Ishikawa (cell line): Measurements from ENCODE around the gene CTTN.

Experiments used
- CEBPB ChIP-seq: IDR thresholded peaks from 2 replicates; pipeline ENCODE4 v1.6.1; 2012
- CREB1 ChIP-seq: IDR thresholded peaks from 2 replicates; pipeline ENCODE4 v1.6.1; 2012; ENCODE audit warnings: low read depth
- EGR1 ChIP-seq: IDR thresholded peaks from 2 replicates; pipeline ENCODE4 v1.6.1; 2012
- EP300 ChIP-seq: IDR thresholded peaks from 2 replicates; pipeline ENCODE4 v1.6.1; 2012; ENCODE audit warnings: borderline replicate concordance
- FOXM1 ChIP-seq: IDR thresholded peaks from 2 replicates; pipeline ENCODE4 v1.6.1; 2012; ENCODE audit warnings: low read depth, borderline replicate concordance
- NFIC ChIP-seq: IDR thresholded peaks from 2 replicates; pipeline ENCODE4 v1.6.1; 2012
- RAD21 ChIP-seq: IDR thresholded peaks from 2 replicates; pipeline ENCODE4 v1.6.1; 2012; ENCODE audit warnings: low read depth
- TAF1 ChIP-seq: IDR thresholded peaks from 2 replicates; pipeline ENCODE4 v1.6.1; 2012; ENCODE audit warnings: low read depth, mild to moderate bottlenecking
- TCF12 ChIP-seq: IDR thresholded peaks from 2 replicates; pipeline ENCODE4 v1.6.1; 2012; ENCODE audit warnings: low read depth
- TEAD4 ChIP-seq: IDR thresholded peaks from 2 replicates; pipeline ENCODE4 v1.6.1; 2012
- YY1 ChIP-seq: IDR thresholded peaks from 2 replicates; pipeline ENCODE4 v1.6.1; 2012; ENCODE audit warnings: low read depth
- ZBTB7A ChIP-seq: IDR thresholded peaks from 2 replicates; pipeline ENCODE4 v1.6.1; 2012; ENCODE audit warnings: low read depth
- TF ChIP-seq, protein P1 (sequence below): IDR thresholded peaks from 2 replicates; pipeline ENCODE4 v1.6.1; 2012; ENCODE audit warnings: low read depth, mild to moderate bottlenecking
- TF ChIP-seq, protein P2 (sequence below): IDR thresholded peaks from 2 replicates; pipeline ENCODE4 v1.6.1; 2012
- TF ChIP-seq, protein P3 (sequence below): IDR thresholded peaks from 2 replicates; pipeline ENCODE4 v1.6.1; 2012

CTTN gene

DNA sequence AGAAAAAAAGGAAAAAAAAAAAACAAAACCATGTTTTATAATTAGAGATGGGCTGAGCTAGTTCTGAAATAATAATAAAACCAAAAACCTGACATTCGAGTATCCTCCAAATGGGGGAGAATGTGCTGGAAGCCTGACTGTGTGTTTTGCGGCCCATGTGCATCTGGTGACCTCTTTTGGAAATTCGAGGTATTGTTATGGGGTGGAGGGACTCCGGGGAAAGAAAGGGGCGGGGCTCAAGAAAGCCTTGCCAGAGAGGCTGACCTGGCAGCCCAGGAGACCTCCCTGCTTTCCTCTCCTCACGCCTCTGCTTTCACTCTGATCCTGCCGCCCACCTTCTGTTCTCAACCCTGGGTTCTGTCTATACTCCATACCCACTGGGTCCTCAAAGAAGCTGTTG lies 72.9 kb downstream of the CTTN start:
- TF ChIP-seq YY1: no peak
- TF ChIP-seq EP300: no peak
- TF ChIP-seq, protein P1, sequence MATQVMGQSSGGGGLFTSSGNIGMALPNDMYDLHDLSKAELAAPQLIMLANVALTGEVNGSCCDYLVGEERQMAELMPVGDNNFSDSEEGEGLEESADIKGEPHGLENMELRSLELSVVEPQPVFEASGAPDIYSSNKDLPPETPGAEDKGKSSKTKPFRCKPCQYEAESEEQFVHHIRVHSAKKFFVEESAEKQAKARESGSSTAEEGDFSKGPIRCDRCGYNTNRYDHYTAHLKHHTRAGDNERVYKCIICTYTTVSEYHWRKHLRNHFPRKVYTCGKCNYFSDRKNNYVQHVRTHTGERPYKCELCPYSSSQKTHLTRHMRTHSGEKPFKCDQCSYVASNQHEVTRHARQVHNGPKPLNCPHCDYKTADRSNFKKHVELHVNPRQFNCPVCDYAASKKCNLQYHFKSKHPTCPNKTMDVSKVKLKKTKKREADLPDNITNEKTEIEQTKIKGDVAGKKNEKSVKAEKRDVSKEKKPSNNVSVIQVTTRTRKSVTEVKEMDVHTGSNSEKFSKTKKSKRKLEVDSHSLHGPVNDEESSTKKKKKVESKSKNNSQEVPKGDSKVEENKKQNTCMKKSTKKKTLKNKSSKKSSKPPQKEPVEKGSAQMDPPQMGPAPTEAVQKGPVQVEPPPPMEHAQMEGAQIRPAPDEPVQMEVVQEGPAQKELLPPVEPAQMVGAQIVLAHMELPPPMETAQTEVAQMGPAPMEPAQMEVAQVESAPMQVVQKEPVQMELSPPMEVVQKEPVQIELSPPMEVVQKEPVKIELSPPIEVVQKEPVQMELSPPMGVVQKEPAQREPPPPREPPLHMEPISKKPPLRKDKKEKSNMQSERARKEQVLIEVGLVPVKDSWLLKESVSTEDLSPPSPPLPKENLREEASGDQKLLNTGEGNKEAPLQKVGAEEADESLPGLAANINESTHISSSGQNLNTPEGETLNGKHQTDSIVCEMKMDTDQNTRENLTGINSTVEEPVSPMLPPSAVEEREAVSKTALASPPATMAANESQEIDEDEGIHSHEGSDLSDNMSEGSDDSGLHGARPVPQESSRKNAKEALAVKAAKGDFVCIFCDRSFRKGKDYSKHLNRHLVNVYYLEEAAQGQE: no peak
- TF ChIP-seq RAD21: peak; percentile 59

DNA sequence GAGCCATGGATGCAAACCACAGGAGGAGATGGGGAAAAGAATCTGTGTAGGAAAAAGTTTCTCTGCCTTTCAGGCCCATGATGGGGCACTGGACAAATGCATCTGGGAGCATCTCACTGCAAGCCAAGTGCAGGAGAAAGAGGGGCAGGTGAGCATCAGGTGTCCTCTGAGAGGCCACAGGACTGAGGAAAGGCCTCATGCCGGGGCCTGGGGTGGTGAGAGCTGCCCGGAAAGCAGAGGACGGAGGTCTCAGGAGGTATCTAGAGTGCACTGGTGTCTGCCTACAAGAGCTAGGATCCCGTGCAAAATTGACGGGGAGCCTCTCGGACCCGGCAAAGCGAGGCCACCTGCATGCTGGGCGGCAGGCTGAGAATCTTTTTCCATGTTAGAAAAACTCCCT lies 73.9 kb downstream of the CTTN start:
- TF ChIP-seq TAF1 (no peak), RAD21 (no peak), FOXM1 (no peak), NFIC (no peak), YY1 (no peak), CEBPB (no peak), EGR1 (no peak), TEAD4 (no peak)
- TF ChIP-seq, protein P2, sequence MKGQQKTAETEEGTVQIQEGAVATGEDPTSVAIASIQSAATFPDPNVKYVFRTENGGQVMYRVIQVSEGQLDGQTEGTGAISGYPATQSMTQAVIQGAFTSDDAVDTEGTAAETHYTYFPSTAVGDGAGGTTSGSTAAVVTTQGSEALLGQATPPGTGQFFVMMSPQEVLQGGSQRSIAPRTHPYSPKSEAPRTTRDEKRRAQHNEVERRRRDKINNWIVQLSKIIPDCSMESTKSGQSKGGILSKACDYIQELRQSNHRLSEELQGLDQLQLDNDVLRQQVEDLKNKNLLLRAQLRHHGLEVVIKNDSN: no peak

DNA sequence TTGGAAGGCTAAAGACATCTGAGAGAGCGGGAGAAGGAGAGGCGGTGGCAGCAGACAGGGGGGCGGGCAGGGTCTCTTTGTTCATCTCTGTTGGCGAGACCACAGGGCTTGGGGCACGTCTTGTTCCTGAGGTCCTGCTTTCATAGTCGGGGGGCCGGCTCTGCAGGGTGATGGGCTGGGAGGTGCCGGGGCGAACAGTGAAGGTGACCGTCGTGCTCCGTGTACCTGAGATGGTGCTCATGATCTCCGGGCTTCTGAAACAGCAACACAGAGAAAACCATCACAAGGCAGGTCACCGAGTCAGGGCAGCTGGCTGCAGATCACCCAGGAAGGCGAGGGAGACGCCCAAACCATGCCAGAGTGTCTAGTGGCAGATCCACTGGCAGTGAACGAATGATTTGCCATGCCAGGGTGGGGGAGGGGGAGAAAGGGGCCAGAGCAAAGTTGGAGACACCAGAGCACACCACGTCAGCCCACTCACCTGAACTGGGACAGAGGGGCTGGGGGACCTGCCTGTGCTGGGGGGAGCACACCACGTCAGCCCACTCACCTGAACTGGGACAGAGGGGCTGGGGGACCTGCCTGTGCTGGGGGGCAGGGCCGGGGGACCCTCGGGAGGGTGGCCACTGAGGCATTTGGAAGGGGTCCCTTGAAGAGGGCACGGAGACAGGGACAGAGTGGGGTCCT lies 75.0 kb downstream of the CTTN start:
- TF ChIP-seq CEBPB: no peak
- no peak for TF ChIP-seq TEAD4
- no peak for TF ChIP-seq TAF1
- TF ChIP-seq CREB1: no peak

DNA sequence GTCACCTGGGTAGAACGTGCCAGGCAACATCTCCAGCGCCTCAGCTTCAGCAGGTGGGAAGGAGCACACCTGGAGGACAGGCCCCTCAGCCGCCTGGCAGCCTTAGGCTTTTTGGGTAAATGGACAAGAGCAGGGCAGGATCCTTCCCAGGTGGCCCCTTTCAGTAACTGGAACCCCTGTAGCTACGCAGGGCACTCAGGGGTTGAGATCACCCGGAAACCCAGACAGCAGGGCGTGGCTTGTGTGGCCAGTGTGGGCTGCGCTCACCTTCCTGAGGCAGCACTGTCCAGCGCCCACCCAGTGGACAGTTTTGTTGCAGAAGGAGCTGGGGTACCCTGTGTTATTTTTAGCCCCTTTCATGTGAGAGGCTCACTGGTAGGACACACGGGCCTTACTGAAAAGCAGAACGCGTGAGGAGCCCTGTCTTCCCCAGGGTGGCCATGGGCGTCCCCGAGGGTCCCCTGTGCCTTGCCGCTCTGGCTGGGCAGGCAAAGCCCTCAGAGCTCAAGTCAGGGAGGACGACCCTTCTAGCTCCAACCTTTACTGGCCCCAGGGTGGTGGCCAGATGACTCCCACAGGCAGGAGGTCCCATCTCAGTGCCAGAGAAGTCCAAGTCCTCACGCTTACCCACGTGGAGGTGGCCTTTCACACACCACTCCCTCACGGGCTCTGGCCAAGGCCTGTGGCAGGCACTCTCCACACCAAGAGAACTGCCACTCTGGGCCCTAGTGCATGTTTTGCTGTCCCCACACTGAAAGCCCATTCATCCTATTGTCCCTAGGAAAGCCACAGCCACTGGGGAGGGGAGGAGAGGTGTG lies 75.8 kb downstream of the CTTN start:
- no peak for TF ChIP-seq TAF1
- TF ChIP-seq CREB1: no peak
- no peak for TF ChIP-seq YY1
- no peak for TF ChIP-seq TEAD4
- TF ChIP-seq ZBTB7A: no peak
- TF ChIP-seq, protein P2: no peak
- TF ChIP-seq EP300: no peak
- TF ChIP-seq CEBPB: no peak
- TF ChIP-seq, protein P1: no peak
- no peak for TF ChIP-seq TCF12
- TF ChIP-seq FOXM1: no peak
- TF ChIP-seq, protein P3, sequence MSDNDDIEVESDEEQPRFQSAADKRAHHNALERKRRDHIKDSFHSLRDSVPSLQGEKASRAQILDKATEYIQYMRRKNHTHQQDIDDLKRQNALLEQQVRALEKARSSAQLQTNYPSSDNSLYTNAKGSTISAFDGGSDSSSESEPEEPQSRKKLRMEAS: no peak
- TF ChIP-seq NFIC: no peak
- no peak for TF ChIP-seq RAD21
- TF ChIP-seq EGR1: no peak

DNA sequence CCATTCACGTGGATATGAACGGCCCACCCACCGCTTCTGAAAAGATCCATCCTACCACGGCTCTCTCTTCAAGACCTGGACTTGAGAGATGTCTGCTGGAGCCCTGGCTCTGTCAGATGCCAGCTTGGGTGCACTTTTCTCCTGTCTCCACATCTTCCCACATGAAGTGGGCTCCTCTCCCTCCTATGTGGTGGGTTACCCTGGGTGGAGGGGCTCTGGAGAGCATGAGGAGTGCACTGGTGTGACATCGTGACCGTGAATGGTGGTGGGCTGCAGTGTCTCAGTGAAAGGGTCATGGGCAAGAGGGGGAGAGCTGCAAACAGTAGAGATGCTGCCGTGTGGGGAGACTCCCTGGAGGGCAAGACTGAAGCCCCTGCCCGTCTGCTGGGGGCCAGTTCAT lies 76.4 kb downstream of the CTTN start:
- TF ChIP-seq RAD21 (no peak), EP300 (no peak)

DNA sequence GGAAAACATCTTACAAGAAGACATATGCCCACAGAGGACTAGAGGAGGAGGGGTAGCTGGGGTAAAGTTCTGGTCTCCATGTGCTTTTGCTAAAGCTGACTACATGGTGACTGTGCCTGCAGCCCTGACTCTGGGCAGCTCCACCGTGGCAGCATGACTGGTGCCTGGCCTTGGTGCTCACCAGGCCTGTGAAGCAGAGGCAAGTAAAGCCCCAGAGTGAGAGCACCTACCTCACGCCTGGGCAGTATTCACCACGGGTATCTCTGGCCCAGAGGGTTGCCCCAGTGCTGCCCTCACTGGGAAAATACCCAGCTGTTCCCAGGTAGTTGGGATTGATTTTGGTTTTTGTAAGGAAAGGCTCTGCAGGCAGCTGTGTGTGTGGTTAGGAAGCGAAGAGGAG lies 78.3 kb downstream of the CTTN start:
- TF ChIP-seq, protein P2: no peak
